ENCODE results near the gene UBE2Z. TPM values are rescaled to one million over a fixed set of nuclear protein-coding genes. Genes with fewer than 3 reads are reported as not detected.
A peak's percentile ranks its signal among the peaks of the same experiment; 100 is the strongest.

Gene UBE2Z
- total and polyA plus RNA-seq, 9 of the 15 experiments (the other 6 are each of a cell fraction or from before 2014, with no cell fraction given): 11.8 to 89.0 (median 38.2) TPM

DNA sequence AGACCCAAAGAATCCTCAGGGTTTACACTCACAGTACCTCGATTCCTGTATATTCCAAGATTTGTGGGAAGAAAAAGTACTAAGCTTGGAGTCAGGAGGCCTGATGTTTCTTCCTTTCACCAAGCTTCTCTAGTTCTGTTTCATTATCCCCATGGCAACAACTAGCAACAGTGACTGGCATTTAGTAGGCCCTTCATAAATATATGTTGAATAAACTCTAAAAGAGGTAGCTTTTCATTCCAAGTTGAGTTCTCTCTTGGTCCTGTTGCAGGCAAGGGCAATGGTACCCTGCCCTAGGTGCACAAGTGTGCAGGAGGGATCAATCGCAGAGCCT lies 527 bp upstream of the UBE2Z start:
- ATAC-seq: no peak
- no peaks in the 10 kb centered on the region for H3K9me3 ChIP-seq (replicated peaks; ENCODE audit: control insufficient read depth, insufficient read depth, low read depth, low read length)
- peaks cover 6% of the 10 kb centered on the region; the same call in 1 of the 2 replicates for H4K20me1 ChIP-seq (replicated peaks; ENCODE audit: control insufficient read depth, insufficient read depth, low read length)
- no peak for DNase-seq (ENCODE audit: extremely low read depth in 1 of 4, low spot score in 3 of 4)
- ChIA-PET POLR2A (interaction anchor here (0.6 to 8.2 kb wide), 5 partner anchors 9 to 1206 kb away, joined by 3 to 52 read pairs (median 3); partner anchors contain the start of gene ATP5MC1), CTCF (ENCODE audit: low intra/inter-chr PET ratio) (interaction anchor here (0.7 kb wide), 1 partner anchor 36 kb away, joined by 3 read pairs; no protein-coding TSS in a partner anchor)
- peak overlapping the region; percentile 88 for H3K4me3 ChIP-seq
- no peaks in the 10 kb centered on the region for H3K9me1 ChIP-seq (ENCODE audit: control insufficient read depth, insufficient read depth, low read length)
- peaks cover 50% of the 10 kb centered on the region for H3K79me2 ChIP-seq (ENCODE audit: control insufficient read depth, insufficient read depth, low read length)
- BruUV-seq (replicated peaks): TSS peak; percentile 92
- H2AFZ ChIP-seq (ENCODE audit: low read depth, low read length): peak overlapping the region; percentile 92
- H3K36me3 ChIP-seq (ENCODE audit: control insufficient read depth, insufficient read depth, low read length): peaks cover 33% of the 10 kb centered on the region
- in situ Hi-C loops (cut with MboI) (no loop called here), intact Hi-C loops (cut with micrococcal nuclease) (loop anchor here (1.0 to 5.0 kb wide), 2 partner anchors 15 to 90 kb away; partner anchors contain the start of genes ATP5MC1 and IGF2BP1)
- H3K4me2 ChIP-seq (ENCODE audit: insufficient read depth, low read length): peak overlapping the region; percentile 99
- H3K4me1 ChIP-seq (replicated peaks in 1 of 2; ENCODE audit: control insufficient read depth in 2 of 2, insufficient read depth in 2 of 2, low read length in 2 of 2): peaks cover 8 to 12% of the 10 kb centered on the region in 2 experiments; a peak in 4 of 5 replicates
- 3% methylated on average over 2 of the region's 2 CpGs for WGBS (ENCODE audit: insufficient coverage, low coverage, missing lambda C conversion rate)
- peak overlapping the region; percentile 86 to 98 for H3K9ac ChIP-seq (ENCODE audit: insufficient read depth in 1 of 2, low read depth in 2 of 2, low read length in 2 of 2)
- FAIRE-seq: no peak
- peak overlapping the region; percentile 91 for H3K27ac ChIP-seq (ENCODE audit: extremely low read depth, low read depth, low read length)
- H3K27me3 ChIP-seq (ENCODE audit: control insufficient read depth in 2 of 2, insufficient read depth in 2 of 2, low read length in 2 of 2): no peaks in the 10 kb centered on the region
- TF ChIP-seq FOXJ2 (tag; IDR thresholded peaks at IDR 0.05): peak; percentile 94
- TF ChIP-seq, protein P1, sequence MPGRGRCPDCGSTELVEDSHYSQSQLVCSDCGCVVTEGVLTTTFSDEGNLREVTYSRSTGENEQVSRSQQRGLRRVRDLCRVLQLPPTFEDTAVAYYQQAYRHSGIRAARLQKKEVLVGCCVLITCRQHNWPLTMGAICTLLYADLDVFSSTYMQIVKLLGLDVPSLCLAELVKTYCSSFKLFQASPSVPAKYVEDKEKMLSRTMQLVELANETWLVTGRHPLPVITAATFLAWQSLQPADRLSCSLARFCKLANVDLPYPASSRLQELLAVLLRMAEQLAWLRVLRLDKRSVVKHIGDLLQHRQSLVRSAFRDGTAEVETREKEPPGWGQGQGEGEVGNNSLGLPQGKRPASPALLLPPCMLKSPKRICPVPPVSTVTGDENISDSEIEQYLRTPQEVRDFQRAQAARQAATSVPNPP (IDR thresholded peaks at IDR 0.05; ENCODE audit: borderline replicate concordance, insufficient read depth, insufficient read length): no peak
- peak; percentile 82 for TF ChIP-seq NFE2 (IDR thresholded peaks at IDR 0.05; ENCODE audit: low read depth)
- peak; percentile 92 for TF ChIP-seq RFX1 (IDR thresholded peaks at IDR 0.05)
- peak; percentile 42; the same call in 1 of the 2 replicates for TF ChIP-seq NFE2L1 (tag; IDR thresholded peaks at IDR 0.05; ENCODE audit: borderline replicate concordance, low read depth)
- peak; percentile 62; the same call in 1 of the 2 replicates for TF ChIP-seq BMI1 (IDR thresholded peaks at IDR 0.05; ENCODE audit: low read length)
- TF ChIP-seq SIRT6 (IDR thresholded peaks at IDR 0.05; ENCODE audit: low read depth, low read length): no peak
- TF ChIP-seq, protein P2, sequence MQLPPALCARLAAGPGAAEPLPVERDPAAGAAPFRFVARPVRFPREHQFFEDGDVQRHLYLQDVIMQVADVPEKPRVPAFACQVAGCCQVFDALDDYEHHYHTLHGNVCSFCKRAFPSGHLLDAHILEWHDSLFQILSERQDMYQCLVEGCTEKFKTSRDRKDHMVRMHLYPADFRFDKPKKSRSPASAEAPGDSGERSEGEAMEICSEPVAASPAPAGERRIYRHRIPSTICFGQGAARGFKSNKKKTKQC (CRISPR knock-in tag; IDR thresholded peaks at IDR 0.05): no peak
- no peak for TF ChIP-seq IRF2 (CRISPR knock-in tag; IDR thresholded peaks at IDR 0.05)
- no peak for TF ChIP-seq POLR2AphosphoS5 (IDR thresholded peaks at IDR 0.05; ENCODE audit: control insufficient read depth, insufficient read depth, low read depth, low read length)
- peak; percentile 47 for TF ChIP-seq ZNF316 (IDR thresholded peaks at IDR 0.05)
- TF ChIP-seq FOXJ3 (CRISPR knock-in tag; IDR thresholded peaks at IDR 0.05): peak; percentile 92
- peak; percentile 84 for TF ChIP-seq MAFG (tag; conservative IDR thresholded peaks at IDR 0.05)
- TF ChIP-seq, protein P3, sequence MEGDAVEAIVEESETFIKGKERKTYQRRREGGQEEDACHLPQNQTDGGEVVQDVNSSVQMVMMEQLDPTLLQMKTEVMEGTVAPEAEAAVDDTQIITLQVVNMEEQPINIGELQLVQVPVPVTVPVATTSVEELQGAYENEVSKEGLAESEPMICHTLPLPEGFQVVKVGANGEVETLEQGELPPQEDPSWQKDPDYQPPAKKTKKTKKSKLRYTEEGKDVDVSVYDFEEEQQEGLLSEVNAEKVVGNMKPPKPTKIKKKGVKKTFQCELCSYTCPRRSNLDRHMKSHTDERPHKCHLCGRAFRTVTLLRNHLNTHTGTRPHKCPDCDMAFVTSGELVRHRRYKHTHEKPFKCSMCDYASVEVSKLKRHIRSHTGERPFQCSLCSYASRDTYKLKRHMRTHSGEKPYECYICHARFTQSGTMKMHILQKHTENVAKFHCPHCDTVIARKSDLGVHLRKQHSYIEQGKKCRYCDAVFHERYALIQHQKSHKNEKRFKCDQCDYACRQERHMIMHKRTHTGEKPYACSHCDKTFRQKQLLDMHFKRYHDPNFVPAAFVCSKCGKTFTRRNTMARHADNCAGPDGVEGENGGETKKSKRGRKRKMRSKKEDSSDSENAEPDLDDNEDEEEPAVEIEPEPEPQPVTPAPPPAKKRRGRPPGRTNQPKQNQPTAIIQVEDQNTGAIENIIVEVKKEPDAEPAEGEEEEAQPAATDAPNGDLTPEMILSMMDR (IDR thresholded peaks at IDR 0.05 in 2 of 3, conservative IDR thresholded peaks at IDR 0.05 in 1 of 3; ENCODE audit: insufficient read depth in 2 of 3, low read depth in 1 of 3, low read length in 3 of 3): no peak
- TF ChIP-seq TAF9B (IDR thresholded peaks at IDR 0.05; ENCODE audit: partially characterized antibody): no peak
- TF ChIP-seq MAFF (IDR thresholded peaks at IDR 0.05; ENCODE audit: low read length): peak; percentile 41
- no peak for TF ChIP-seq NEUROD1 (IDR thresholded peaks at IDR 0.05; ENCODE audit: borderline replicate concordance, low read depth, low read length, partially characterized antibody)
- TF ChIP-seq TRIM25 (IDR thresholded peaks at IDR 0.05; ENCODE audit: borderline replicate concordance): no peak
- TF ChIP-seq ZNF253 (CRISPR knock-in tag; conservative IDR thresholded peaks at IDR 0.05): no peak
